ENCODE measurements around the gene KIAA0930. TPM values are rescaled to one million over a fixed set of nuclear protein-coding genes. Genes with fewer than 3 reads are reported as not detected.

KIAA0930 gene
- total and polyA plus RNA-seq, 10 donors, result 32.6 to 93.1 (median 58.1) TPM

DNA sequence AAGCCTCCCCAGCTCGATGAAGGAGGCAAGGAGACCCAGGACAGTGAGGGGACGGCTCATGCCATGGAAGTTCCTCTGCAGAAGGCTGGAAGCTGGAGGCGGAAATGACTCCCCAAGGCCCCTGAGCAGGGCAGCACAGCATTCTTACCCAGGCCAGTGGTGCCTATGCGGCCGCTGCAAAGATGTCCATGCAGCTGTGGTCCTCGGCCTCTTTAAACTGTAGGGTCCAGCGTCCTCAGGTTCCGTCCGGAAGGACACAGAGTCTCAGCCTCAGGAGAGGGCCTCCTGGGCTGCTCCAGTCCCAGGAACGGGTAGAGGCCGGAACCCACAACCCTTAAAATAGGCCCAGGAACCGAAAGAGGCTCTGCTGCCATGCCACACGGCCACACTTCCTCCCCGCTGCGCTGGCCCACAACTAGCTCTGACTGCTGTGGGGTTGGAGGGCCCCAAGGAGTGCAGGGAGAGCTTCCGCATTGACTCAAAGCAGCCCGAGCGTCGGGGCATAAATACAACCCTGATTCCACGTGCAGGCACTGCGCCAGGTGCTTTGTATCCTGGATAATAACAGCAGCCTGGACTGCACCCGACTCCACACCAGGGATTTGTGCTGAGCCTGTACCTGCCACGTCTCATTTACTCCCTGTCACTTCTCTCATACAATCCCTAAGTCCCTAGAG is 5.5 kb downstream of the KIAA0930 start:
- TF ChIP-seq POLR2AphosphoS5 (IDR thresholded peaks at IDR 0.05) (peak; percentile 74 to 85 (median 83)), CTCF (IDR thresholded peaks at IDR 0.05 in 8 of 11, conservative IDR thresholded peaks at IDR 0.05 in 3 of 11) (no peak), POLR2A (IDR thresholded peaks at IDR 0.05) (no peak)
- H3K27ac ChIP-seq, result peak overlapping the region in 7 of 8 donors; percentile 40 to 89 (median 80)
- intact Hi-C loops (cut with DNase I; ENCODE audit: low total_unique reads), result no loop called here
- H3K4me3 ChIP-seq, result peak overlapping the region in 5 of 8 donors; percentile 13 to 57 (median 21)
- DNase-seq, result peak; percentile 88
- peaks cover 0 to 58% (median 0%) of the 10 kb centered on the region in 6 donors for H3K36me3 ChIP-seq
- H3K27me3 ChIP-seq (replicated peaks in 1 of 7), result no peaks in the 10 kb centered on the region
- WGBS, 5 donors, result 27 to 43% (median 36%) methylated on average over 18 to 23 of the region's 23 CpGs
- no peaks in the 10 kb centered on the region for H3K9me3 ChIP-seq
- peaks cover 23 to 100% (median 70%) of the 10 kb centered on the region in 6 donors for H3K4me1 ChIP-seq

DNA sequence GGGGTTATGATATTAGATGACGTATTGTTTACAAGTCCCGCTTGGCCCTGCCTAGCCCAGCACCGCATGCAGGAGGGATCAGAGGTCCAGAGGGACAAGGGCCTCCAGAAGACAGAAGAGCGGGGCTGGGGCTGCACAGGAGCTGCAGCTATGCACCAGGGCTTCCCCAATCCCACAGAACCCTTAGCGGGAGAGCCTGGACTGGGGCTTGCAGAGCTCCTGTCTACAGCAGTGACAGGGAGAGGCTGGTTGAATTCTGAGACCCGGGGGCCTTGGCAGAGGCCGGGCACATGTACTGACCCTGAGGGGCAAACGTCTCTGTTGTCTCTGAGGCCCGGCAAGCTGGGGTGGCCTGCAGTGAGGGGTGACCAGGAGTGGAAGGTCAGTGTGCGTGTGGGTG is 6.9 kb downstream of the KIAA0930 start:
- DNase-seq, result peak; percentile 73
- WGBS, 5 donors, result 88 to 95% (median 89%) methylated on average over 9 to 10 of the region's 10 CpGs
- TF ChIP-seq POLR2AphosphoS5 (IDR thresholded peaks at IDR 0.05), result no peak
- no peak for TF ChIP-seq POLR2A (IDR thresholded peaks at IDR 0.05)
- TF ChIP-seq CTCF (IDR thresholded peaks at IDR 0.05 in 8 of 11, conservative IDR thresholded peaks at IDR 0.05 in 3 of 11), result no peak
- Histone ChIP-seq H3K9me3 (no peaks in the 10 kb centered on the region), H3K27me3 (replicated peaks in 1 of 7) (no peaks in the 10 kb centered on the region), H3K4me3 (no peak overlapping the region), H3K4me1 (peaks cover 11 to 97% (median 60%) of the 10 kb centered on the region in 6 donors), H3K36me3 (peaks cover 0 to 55% (median 0%) of the 10 kb centered on the region in 6 donors), H3K27ac (peak overlapping the region in 5 of 8 donors; percentile 8 to 89 (median 81))
- intact Hi-C loops (cut with DNase I; ENCODE audit: low total_unique reads), result no loop called here

DNA sequence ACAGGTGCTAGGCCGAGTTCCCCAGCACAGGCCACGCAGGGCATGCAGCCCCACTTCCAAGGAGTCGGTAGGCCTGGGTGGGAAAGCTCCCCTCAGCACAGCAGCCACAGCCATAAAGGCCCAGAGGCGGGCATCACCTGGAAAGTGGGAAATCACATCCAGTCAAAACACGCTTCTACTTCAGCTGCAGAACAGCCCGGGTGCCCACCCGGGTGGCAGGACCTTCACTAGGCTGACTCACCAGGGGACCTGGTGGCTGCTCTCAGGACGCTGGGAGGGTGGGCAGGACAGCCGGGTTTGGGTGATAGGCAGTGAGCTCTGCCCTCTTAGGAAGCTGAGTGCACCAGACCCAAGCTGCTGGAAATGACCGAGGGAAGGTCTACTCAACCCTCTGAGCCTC is 7.3 kb downstream of the KIAA0930 start:
- DNase-seq, result peak; percentile 65
- peak overlapping the region in 2 of 8 donors; percentile 80 to 89 for H3K27ac ChIP-seq
- WGBS, 5 donors, result 87 to 95% (median 91%) methylated on average over 3 to 10 of the region's 10 CpGs
- TF ChIP-seq CTCF (IDR thresholded peaks at IDR 0.05 in 8 of 11, conservative IDR thresholded peaks at IDR 0.05 in 3 of 11) (no peak), POLR2AphosphoS5 (IDR thresholded peaks at IDR 0.05) (no peak), POLR2A (IDR thresholded peaks at IDR 0.05) (no peak)
- no peaks in the 10 kb centered on the region for H3K27me3 ChIP-seq (replicated peaks in 1 of 7)
- H3K4me1 ChIP-seq, result peaks cover 11 to 94% (median 58%) of the 10 kb centered on the region in 6 donors
- intact Hi-C loops (cut with DNase I; ENCODE audit: low total_unique reads), result no loop called here
- no peaks in the 10 kb centered on the region for H3K9me3 ChIP-seq
- peaks cover 0 to 51% (median 0%) of the 10 kb centered on the region in 6 donors for H3K36me3 ChIP-seq
- no peak overlapping the region for H3K4me3 ChIP-seq

GRCh38 chr22:45231293-45231692 is 9.4 kb downstream of the KIAA0930 start:
- Histone ChIP-seq H3K36me3 (peaks cover 0 to 43% (median 0%) of the 10 kb centered on the region in 6 donors), H3K4me3 (no peak overlapping the region), H3K27me3 (replicated peaks in 1 of 7) (no peaks in the 10 kb centered on the region), H3K4me1 (peaks cover 8 to 94% (median 61%) of the 10 kb centered on the region in 6 donors), H3K9me3 (no peaks in the 10 kb centered on the region), H3K27ac (peak overlapping the region in 3 of 8 donors; percentile 26 to 87 (median 82))
- WGBS, 5 donors, result 72 to 89% (median 84%) methylated on average over 2 of the region's 2 CpGs
- intact Hi-C loops (cut with DNase I; ENCODE audit: low total_unique reads), result no loop called here
- TF ChIP-seq CTCF (IDR thresholded peaks at IDR 0.05 in 8 of 11, conservative IDR thresholded peaks at IDR 0.05 in 3 of 11), result no peak
- DNase-seq, result no peak

All from spleen (tissue), 11 donors.